IMR-90 (cell line): Measurements from ENCODE around the gene RIMBP2. TPM values are rescaled to one million over a fixed set of nuclear protein-coding genes. Genes with fewer than 3 reads are reported as not detected.

ENCODE experiments used
- ATAC-seq: fragments of 200-7000 bp; cut with Tn5 transposase; 2 replicates; pipeline ENCODE4 v1.9.1; 2020; ENCODE audit warnings: low read depth, mild to moderate bottlenecking, moderate library complexity
- BruUV-seq: library from RNA; stranded (reverse); fragments of 400-500 nt; replicated peaks from 2 replicates; lab custom pipeline; 2021; lab: Mats Ljungman, UMichigan
- CTCF ChIA-PET: fragments of 300-600 bp; formaldehyde crosslinking; extraction: SDS; loops from one replicate; lab custom pipeline; 2021; ENCODE audit warnings: antibody characterized with exemption; lab: Yijun Ruan, JAX
- POLR2A ChIA-PET: fragments of 300-600 bp; sonication (Branson Sonifier 250); formaldehyde crosslinking; loops from one replicate; lab custom pipeline; 2022; ENCODE audit warnings: antibody characterized with exemption; ENCODE audit not compliant: unreplicated experiment; lab: Charles Lee
- DNase-seq: peaks from one replicate; pipeline ENCODE4 v3.0.0; 2013
- H2AFZ ChIP-seq: replicated peaks from 2 replicates; pipeline ENCODE3; 2013; ENCODE audit warnings: low read length, mild to moderate bottlenecking; ENCODE audit not compliant: poor library complexity
- H2AK5ac ChIP-seq: 2 replicates; pipeline ENCODE4 v1.6.1; 2013; ENCODE audit warnings: low read depth, low read length, inconsistent platforms
- H2AK9ac ChIP-seq: replicated peaks from 2 replicates; pipeline ENCODE3; 2013; ENCODE audit warnings: mild to moderate bottlenecking, low read depth, low read length, moderate library complexity; ENCODE audit not compliant: poor library complexity
- H2BK120ac ChIP-seq: 2 replicates; pipeline ENCODE4 v1.6.1; 2013; ENCODE audit warnings: low read depth, low read length, inconsistent platforms
- H2BK15ac ChIP-seq: 3 replicates; pipeline ENCODE4 v1.6.1; 2013; ENCODE audit warnings: low read depth, low read length, inconsistent platforms
- H2BK20ac ChIP-seq: 2 replicates; pipeline ENCODE4 v1.6.1; 2013; ENCODE audit warnings: low read depth, mild to moderate bottlenecking, inconsistent platforms, low read length, moderate library complexity
- H2BK5ac ChIP-seq: 2 replicates; pipeline ENCODE4 v1.6.1; 2013; ENCODE audit warnings: mild to moderate bottlenecking, low read depth, low read length, inconsistent platforms; ENCODE audit not compliant: poor library complexity, severe bottlenecking
- H3K14ac ChIP-seq: replicated peaks from 2 replicates; pipeline ENCODE4 v1.6.1; 2013; ENCODE audit warnings: low read depth, low read length, inconsistent platforms
- H3K18ac ChIP-seq: 2 replicates; pipeline ENCODE4 v1.6.1; 2013; ENCODE audit warnings: low read depth, low read length, control low read depth
- H3K23ac ChIP-seq: 2 replicates; pipeline ENCODE4 v1.6.1; 2013; ENCODE audit warnings: low read depth, low read length, inconsistent platforms
- H3K27ac ChIP-seq: 2 replicates; pipeline ENCODE4 v1.5.1; 2013; ENCODE audit warnings: mild to moderate bottlenecking, control low read depth, low read length; ENCODE audit not compliant: insufficient read depth
- H3K27me3 ChIP-seq: 2 replicates; pipeline ENCODE4 v1.6.1; 2013; ENCODE audit warnings: low read length; ENCODE audit not compliant: control insufficient read depth, insufficient read depth
- H3K36me3 ChIP-seq: 2 replicates; pipeline ENCODE4 v1.6.1; 2013; ENCODE audit warnings: low read length, mixed read lengths; ENCODE audit not compliant: control insufficient read depth, insufficient read depth
- H3K4ac ChIP-seq: 2 replicates; pipeline ENCODE4 v1.6.1; 2013; ENCODE audit warnings: low read depth, low read length, inconsistent platforms
- H3K4me1 ChIP-seq: 2 replicates; pipeline ENCODE4 v1.6.1; 2013; ENCODE audit warnings: low read length, mixed read lengths; ENCODE audit not compliant: control insufficient read depth, insufficient read depth
- H3K4me2 ChIP-seq: 2 replicates; pipeline ENCODE4 v1.6.1; 2013; ENCODE audit warnings: low read depth, mild to moderate bottlenecking, control low read depth, low read length, moderate library complexity
- H3K4me3 ChIP-seq: 2 replicates; pipeline ENCODE4 v1.5.1; 2013; ENCODE audit warnings: low read depth, mild to moderate bottlenecking, control low read depth, low read length, moderate library complexity; ENCODE audit not compliant: insufficient read depth
- H3K56ac ChIP-seq: 2 replicates; pipeline ENCODE4 v1.6.1; 2013; ENCODE audit warnings: low read length, inconsistent platforms; ENCODE audit not compliant: insufficient read depth; ENCODE audit errors: extremely low read depth
- H3K79me1 ChIP-seq, 2 experiments: 2 replicates each; pipeline ENCODE4 v1.6.1; 2013; ENCODE audit warnings: low read length in 2 of 2, inconsistent platforms in 1 of 2, low read depth in 1 of 2
- H3K9ac ChIP-seq: 2 replicates; pipeline ENCODE4 v1.6.1; 2013; ENCODE audit warnings: low read depth, low read length, control low read depth
- H3K9me1 ChIP-seq: 2 replicates; pipeline ENCODE4 v1.6.1; 2013; ENCODE audit warnings: low read length, inconsistent platforms; ENCODE audit not compliant: insufficient read depth
- H3K9me3 ChIP-seq: 2 replicates; pipeline ENCODE4 v1.6.1; 2013; ENCODE audit warnings: low read length; ENCODE audit not compliant: control insufficient read depth, insufficient read depth
- H4K20me1 ChIP-seq: 2 replicates; pipeline ENCODE4 v1.6.1; 2013; ENCODE audit warnings: low read length, inconsistent platforms; ENCODE audit not compliant: insufficient read depth
- H4K5ac ChIP-seq: 2 replicates; pipeline ENCODE4 v1.6.1; 2013; ENCODE audit warnings: mild to moderate bottlenecking, low read depth, low read length, control low read depth
- H4K8ac ChIP-seq, 2 experiments: 2 replicates each; pipeline ENCODE4 v1.6.1; 2013; ENCODE audit warnings: low read depth in 2 of 2, low read length in 2 of 2, control low read depth in 1 of 2, inconsistent platforms in 1 of 2
- H4K91ac ChIP-seq: 2 replicates; pipeline ENCODE4 v1.6.1; 2013; ENCODE audit warnings: low read depth, low read length, inconsistent platforms; ENCODE audit not compliant: insufficient read depth
- BHLHE40 ChIP-seq: fragments of 150-350 bp; IDR thresholded peaks from 2 replicates; pipeline ENCODE4 v1.6.1; 2016; ENCODE audit warnings: mild to moderate bottlenecking, low read depth, low read length
- CEBPB ChIP-seq: IDR thresholded peaks from 2 replicates; pipeline ENCODE4 v1.6.1; 2012; ENCODE audit warnings: low read depth, low read length, improper control_type of control experiment
- CHD1 ChIP-seq: IDR thresholded peaks from 2 replicates; pipeline ENCODE4 v1.6.1; 2012; ENCODE audit warnings: low read depth, low read length, improper control_type of control experiment
- MAFK ChIP-seq: IDR thresholded peaks from 2 replicates; pipeline ENCODE4 v1.6.1; 2012; ENCODE audit warnings: low read depth, low read length, improper control_type of control experiment
- MXI1 ChIP-seq: IDR thresholded peaks from 2 replicates; pipeline ENCODE4 v1.6.1; 2012; ENCODE audit warnings: low read depth, mild to moderate bottlenecking, low read length, moderate library complexity, borderline replicate concordance
- NFE2L2 ChIP-seq: fragments of 150-350 bp; IDR thresholded peaks from 2 replicates; pipeline ENCODE4 v1.6.1; 2016; ENCODE audit warnings: low read depth, mild to moderate bottlenecking, low read length
- POLR2A ChIP-seq: IDR thresholded peaks from 2 replicates; pipeline ENCODE4 v1.6.1; 2012; ENCODE audit warnings: mild to moderate bottlenecking, low read depth, low read length
- RCOR1 ChIP-seq: IDR thresholded peaks from 2 replicates; pipeline ENCODE4 v1.6.1; 2012; ENCODE audit warnings: mild to moderate bottlenecking, low read length, improper control_type of control experiment; ENCODE audit not compliant: insufficient replicate concordance
- SMC3 ChIP-seq: fragments of 150-350 bp; IDR thresholded peaks from 2 replicates; pipeline ENCODE4 v1.6.1; 2016; ENCODE audit warnings: low read depth, mild to moderate bottlenecking, antibody characterized with exemption, low read length, moderate library complexity
- whole genome bisulfite sequencing, 2 experiments: methylation state at CpG; one replicate each; pipeline versions ENCODE4 v1.1.5 to v1.1.7; 2013; ENCODE audit warnings: missing lambda C conversion rate in 2 of 2; ENCODE audit not compliant: insufficient read length in 1 of 2; ENCODE audit errors: extremely low coverage in 2 of 2; 5-methylcytosine and 5-hydroxymethylcytosine counted together
- dilution Hi-C: fragments of 300-500 bp; cut with HindIII; formaldehyde crosslinking; loops from one replicate; pipeline ENCODE4 v1.14.3; 2018; ENCODE audit warnings: low sequenced_read_pairs; ENCODE audit not compliant: unreplicated experiment
- in situ Hi-C: fragments of 300-500 bp; cut with MboI; formaldehyde crosslinking; loops from 3 replicates; pipeline ENCODE4 v1.14.3; 2019; ENCODE audit warnings: low sequenced_read_pairs, inconsistent platforms, mixed read lengths
- intact Hi-C: fragments of 100-400 bp; cut with micrococcal nuclease; formaldehyde crosslinking; loops from 2 replicates; pipeline ENCODE4 v1.10.0; 2022
- polyA plus RNA-seq, 3 experiments: library from polyadenylated mRNA; depleted of rRNA; stranded (reverse); fragments of >200 nt; gene quantifications; 2 replicates each; pipeline ENCODE4 v1.2.3, GENCODE V29; 2012; ENCODE audit warnings: low replicate concordance in 1 of 3
- total RNA-seq: library from RNA; depleted of rRNA; stranded (reverse); fragments of >200 nt; gene quantifications from 2 replicates; pipeline ENCODE4 v1.2.3, GENCODE V29; 2012

Gene RIMBP2
- total and polyA plus RNA-seq, 2 of the 4 experiments (the other 2 are of a cell fraction): not detected

- intact Hi-C loops: no loop called here
- in situ Hi-C loops: no loop called here
- CTCF ChIA-PET: no interaction called here
Observed at GRCh38 chr12:130633771-130634170, 82.3 kb downstream of the RIMBP2 start.

More at GRCh38 chr12:130633771-130634170, 82.3 kb downstream of the RIMBP2 start:
- Histone ChIP-seq H2AK9ac (no peak overlapping the region), H3K9me3 (peaks cover 28% of the 10 kb centered on the region), H3K4me2 (no peak overlapping the region), H2BK15ac (no peak overlapping the region), H3K36me3 (no peaks in the 10 kb centered on the region), H4K20me1 (no peaks in the 10 kb centered on the region), H2AFZ (no peak overlapping the region), H2BK5ac (no peak overlapping the region), H3K27me3 (no peaks in the 10 kb centered on the region), H3K4ac (no peak overlapping the region), H3K79me1 (no peaks in the 10 kb centered on the region), H3K18ac (no peak overlapping the region), H4K91ac (no peak overlapping the region), H2AK5ac (no peak overlapping the region), H3K56ac (no peak overlapping the region), H4K8ac (no peak overlapping the region), H2BK20ac (no peak overlapping the region), H3K9ac (no peak overlapping the region), H3K4me1 (no peaks in the 10 kb centered on the region), H3K4me3 (no peak overlapping the region), H3K14ac (no peak overlapping the region), H3K9me1 (no peaks in the 10 kb centered on the region), H4K5ac (no peak overlapping the region), H2BK120ac (no peak overlapping the region), H3K23ac (no peak overlapping the region), H3K27ac (no peak overlapping the region)
- 0% methylated on average over 1 of the region's 17 CpGs; no CpG with 5 or more reads in 1 of the 2 experiments for WGBS, 2 experiments
- dilution Hi-C loops: no loop called here
- BruUV-seq: no TSS peak
- ATAC-seq: no peak
- POLR2A ChIA-PET: no interaction called here
- DNase-seq: no peak
- TF ChIP-seq POLR2A (no peak), SMC3 (no peak), CHD1 (no peak), BHLHE40 (no peak), CEBPB (no peak), NFE2L2 (no peak), MXI1 (no peak), MAFK (no peak), RCOR1 (no peak)
